Stimulated activated memory B cell treated with anti-CD40 and anti-IgM and Interleukin-4, amounts not matched to agents 10 μg/mL and 1 μg/mL and 100 μg/mL, for 72 hours (primary cell): Measurements from ENCODE around the gene CALD1.
"Not testable (repeated sequence)": the region's sequence is repeated elsewhere in the genome, so short reads cannot be mapped to it uniquely, and the experiment has no call there.

Experiments used
- ATAC-seq: fragments of 150-1000 bp; cut with Tn5 transposase; 2 replicates; pipeline ENCODE4 v1.10.0; 2021
- H3K27ac Mint-ChIP-seq: one replicate; pipeline ENCODE4 v1.8.0; 2022; ENCODE audit warnings: mild to moderate bottlenecking, mixed read lengths
- H3K27me3 Mint-ChIP-seq: one replicate; pipeline ENCODE4 v1.8.0; 2022; ENCODE audit warnings: mixed read lengths
- H3K36me3 Mint-ChIP-seq: one replicate; pipeline ENCODE4 v1.8.0; 2022; ENCODE audit warnings: mixed read lengths
- H3K4me1 Mint-ChIP-seq: one replicate; pipeline ENCODE4 v1.8.0; 2022; ENCODE audit warnings: mixed read lengths
- H3K4me3 Mint-ChIP-seq: one replicate; pipeline ENCODE4 v1.8.0; 2022; ENCODE audit warnings: mild to moderate bottlenecking, moderate library complexity, mixed read lengths
- H3K9me3 Mint-ChIP-seq: one replicate; pipeline ENCODE4 v1.8.0; 2022; ENCODE audit warnings: mixed read lengths

Gene CALD1

GRCh38 chr7:134954197-134955082 is 175.0 kb downstream of the CALD1 start:
- H3K4me1 Mint-ChIP-seq: peaks cover 6% of the 10 kb centered on the region
- H3K27me3 Mint-ChIP-seq: no peaks in the 10 kb centered on the region
- no peaks in the 10 kb centered on the region for H3K36me3 Mint-ChIP-seq
- no peak for ATAC-seq
- no peaks in the 10 kb centered on the region for H3K9me3 Mint-ChIP-seq
- H3K4me3 Mint-ChIP-seq: no peak overlapping the region
- H3K27ac Mint-ChIP-seq: no peak overlapping the region

- no peak overlapping the region for H3K4me3 Mint-ChIP-seq
- H3K36me3 Mint-ChIP-seq: no peaks in the 10 kb centered on the region
- no peak overlapping the region for H3K27ac Mint-ChIP-seq
- peaks cover 6% of the 10 kb centered on the region for H3K4me1 Mint-ChIP-seq
- ATAC-seq: no peak
- no peaks in the 10 kb centered on the region for H3K9me3 Mint-ChIP-seq
- no peaks in the 10 kb centered on the region for H3K27me3 Mint-ChIP-seq
These were observed 177.6 kb downstream of the CALD1 start for GRCh38 chr7:134957005-134957404.

GRCh38 chr7:134959810-134960209 is 180.4 kb downstream of the CALD1 start:
- ATAC-seq: no peak
- Mint-ChIP-seq H3K4me1 (peaks cover 1% of the 10 kb centered on the region), H3K4me3 (no peak overlapping the region), H3K36me3 (no peaks in the 10 kb centered on the region), H3K27me3 (peaks cover 11% of the 10 kb centered on the region), H3K27ac (no peak overlapping the region), H3K9me3 (no peaks in the 10 kb centered on the region)

- Mint-ChIP-seq H3K36me3 (no peaks in the 10 kb centered on the region), H3K27me3 (peaks cover 11% of the 10 kb centered on the region)
These were observed 182.9 kb downstream of the CALD1 start for GRCh38 chr7:134962270-134962780.

GRCh38 chr7:134963036-134963435 is 183.6 kb downstream of the CALD1 start:
- Mint-ChIP-seq H3K9me3 (no peaks in the 10 kb centered on the region), H3K4me3 (no peak overlapping the region), H3K27ac (no peak overlapping the region), H3K36me3 (no peaks in the 10 kb centered on the region), H3K4me1 (no peaks in the 10 kb centered on the region), H3K27me3 (peaks cover 11% of the 10 kb centered on the region)
- no peak for ATAC-seq

More at GRCh38 chr7:134962270-134962780, 182.9 kb downstream of the CALD1 start:
- H3K4me1 Mint-ChIP-seq: no peaks in the 10 kb centered on the region
- no peaks in the 10 kb centered on the region for H3K9me3 Mint-ChIP-seq
- no peak for ATAC-seq
- H3K27ac Mint-ChIP-seq: no peak overlapping the region
- no peak overlapping the region for H3K4me3 Mint-ChIP-seq

GRCh38 chr7:134966691-134967090 is 187.3 kb downstream of the CALD1 start:
- Mint-ChIP-seq H3K4me3 (no peak overlapping the region), H3K4me1 (no peaks in the 10 kb centered on the region), H3K27ac (no peak overlapping the region), H3K27me3 (peaks cover 11% of the 10 kb centered on the region), H3K36me3 (no peaks in the 10 kb centered on the region), H3K9me3 (no peaks in the 10 kb centered on the region)
- ATAC-seq: no peak

GRCh38 chr7:134968110-134968509 is 188.7 kb downstream of the CALD1 start:
- peaks cover 11% of the 10 kb centered on the region for H3K27me3 Mint-ChIP-seq
- no peaks in the 10 kb centered on the region for H3K9me3 Mint-ChIP-seq
- no peak overlapping the region for H3K4me3 Mint-ChIP-seq
- ATAC-seq: no peak
- no peaks in the 10 kb centered on the region for H3K36me3 Mint-ChIP-seq
- no peaks in the 10 kb centered on the region for H3K4me1 Mint-ChIP-seq
- no peak overlapping the region for H3K27ac Mint-ChIP-seq

- H3K4me3 Mint-ChIP-seq, H3K27me3 Mint-ChIP-seq, H3K4me1 Mint-ChIP-seq, H3K27ac Mint-ChIP-seq, H3K9me3 Mint-ChIP-seq, ATAC-seq, H3K36me3 Mint-ChIP-seq: not testable (repeated sequence)
These were observed 202.2 kb downstream of the CALD1 start for GRCh38 chr7:134981645-134982044.

- H3K4me1 Mint-ChIP-seq: peaks cover 21% of the 10 kb centered on the region
- ATAC-seq: peak; percentile 83
- peak overlapping the region; percentile 95 for H3K27ac Mint-ChIP-seq
- H3K4me3 Mint-ChIP-seq: peak overlapping the region; percentile 97
- H3K36me3 Mint-ChIP-seq: peaks cover 8% of the 10 kb centered on the region
- H3K27me3 Mint-ChIP-seq: no peaks in the 10 kb centered on the region
- H3K9me3 Mint-ChIP-seq: no peaks in the 10 kb centered on the region
These were observed 206.5 kb downstream of the CALD1 start for GRCh38 chr7:134985894-134986362.

GRCh38 chr7:134986363-134987251 is 207.2 kb downstream of the CALD1 start, which contains the start of gene AGBL3:
Gene AGBL3 (plus strand): TSS chr7:134986508. CDS start chr7:134987934, 1,426 bp downstream.
- no peaks in the 10 kb centered on the region for H3K27me3 Mint-ChIP-seq
- H3K4me1 Mint-ChIP-seq: peaks cover 27% of the 10 kb centered on the region
- H3K27ac Mint-ChIP-seq: peak within 1 kb of the TSS; percentile 95
- H3K36me3 Mint-ChIP-seq: peaks cover 8% of the 10 kb centered on the region
- peak within 1 kb of the TSS; percentile 97 for H3K4me3 Mint-ChIP-seq
- H3K9me3 Mint-ChIP-seq: no peaks in the 10 kb centered on the region
- peak; percentile 97 for ATAC-seq

GRCh38 chr7:134988161-134988560 is 208.7 kb downstream of the CALD1 start:
- H3K4me1 Mint-ChIP-seq: peaks cover 41% of the 10 kb centered on the region
- H3K4me3 Mint-ChIP-seq: no peak overlapping the region
- no peak overlapping the region for H3K27ac Mint-ChIP-seq
- no peak for ATAC-seq
- H3K9me3 Mint-ChIP-seq: no peaks in the 10 kb centered on the region
- peaks cover 8% of the 10 kb centered on the region for H3K36me3 Mint-ChIP-seq
- H3K27me3 Mint-ChIP-seq: no peaks in the 10 kb centered on the region

- Mint-ChIP-seq H3K36me3 (peaks cover 28% of the 10 kb centered on the region), H3K4me1 (peaks cover 45% of the 10 kb centered on the region), H3K27me3 (no peaks in the 10 kb centered on the region), H3K27ac (peak overlapping the region; percentile 74), H3K4me3 (no peak overlapping the region), H3K9me3 (no peaks in the 10 kb centered on the region)
- ATAC-seq: no peak
These were observed 212.3 kb downstream of the CALD1 start for GRCh38 chr7:134991469-134992339.

- Mint-ChIP-seq H3K27me3 (no peaks in the 10 kb centered on the region), H3K4me3 (peak overlapping the region; percentile 9), H3K36me3 (peaks cover 31% of the 10 kb centered on the region), H3K4me1 (peaks cover 45% of the 10 kb centered on the region), H3K9me3 (no peaks in the 10 kb centered on the region), H3K27ac (peak overlapping the region; percentile 74)
- ATAC-seq: peak; percentile 97
These were observed 213.3 kb downstream of the CALD1 start for GRCh38 chr7:134992626-134993179.

GRCh38 chr7:134993877-134994456 is 214.5 kb downstream of the CALD1 start:
- Mint-ChIP-seq H3K4me3 (no peak overlapping the region), H3K36me3 (peaks cover 40% of the 10 kb centered on the region), H3K27me3 (no peaks in the 10 kb centered on the region), H3K27ac (peak overlapping the region; percentile 74), H3K4me1 (peaks cover 45% of the 10 kb centered on the region), H3K9me3 (no peaks in the 10 kb centered on the region)
- ATAC-seq: no peak
